Natural killer cell (primary cell): Measurements from ENCODE around the gene PM20D2. TPM values are rescaled to one million over a fixed set of nuclear protein-coding genes. Genes with fewer than 3 reads are reported as not detected.

Experiments
- ATAC-seq, 3 donors: fragments of 150-1000 bp in 2 of 3; fragments of 200-7000 bp in 1 of 3; cut with Tn5 transposase; 1 replicate in 1 of 3; 2 replicates in 2 of 3; pipeline ENCODE4 v1.10.0; 2021; ENCODE audit warnings: mild to moderate bottlenecking in 2 of 3, moderate library complexity in 2 of 3
- DNase-seq, 2 donors: peaks; one replicate each; pipeline versions ENCODE4 v3.0.0 to v3.0.0-alpha.2; 2013 to 2021; ENCODE audit warnings: mixed read lengths in 1 of 2
- H3K27ac ChIP-seq: one replicate; pipeline ENCODE4 v1.5.1; 2013; ENCODE audit warnings: mild to moderate bottlenecking, low read length
- H3K27me3 ChIP-seq: one replicate; pipeline ENCODE4 v1.6.1; 2013; ENCODE audit warnings: low read length; ENCODE audit not compliant: control insufficient read depth, insufficient read depth
- H3K36me3 ChIP-seq: one replicate; pipeline ENCODE4 v1.6.1; 2013; ENCODE audit warnings: low read length; ENCODE audit not compliant: control insufficient read depth, insufficient read depth
- H3K4me1 ChIP-seq: one replicate; pipeline ENCODE4 v1.6.1; 2013; ENCODE audit warnings: low read length; ENCODE audit not compliant: control insufficient read depth, insufficient read depth
- H3K4me3 ChIP-seq: one replicate; pipeline ENCODE4 v1.5.1; 2013; ENCODE audit warnings: low read length
- H3K9me3 ChIP-seq: one replicate; pipeline ENCODE4 v1.6.1; 2013; ENCODE audit warnings: low read length; ENCODE audit not compliant: control insufficient read depth, insufficient read depth
- H3K27ac Mint-ChIP-seq, 2 donors: one replicate each; pipeline ENCODE4 v1.8.0; 2022; ENCODE audit warnings: mild to moderate bottlenecking in 2 of 2, mixed read lengths in 2 of 2, moderate library complexity in 1 of 2
- H3K27me3 Mint-ChIP-seq, 2 donors: one replicate each; pipeline ENCODE4 v1.8.0; 2022; ENCODE audit warnings: low read depth in 2 of 2, mixed read lengths in 2 of 2
- H3K36me3 Mint-ChIP-seq: one replicate; pipeline ENCODE4 v1.8.0; 2022; ENCODE audit warnings: mixed read lengths
- H3K4me1 Mint-ChIP-seq, 2 donors: one replicate each; pipeline ENCODE4 v1.8.0; 2022; ENCODE audit warnings: mixed read lengths in 2 of 2
- H3K4me3 Mint-ChIP-seq: one replicate; pipeline ENCODE4 v1.8.0; 2022; ENCODE audit warnings: mild to moderate bottlenecking, moderate library complexity, mixed read lengths
- H3K9me3 Mint-ChIP-seq, 2 donors: one replicate each; pipeline ENCODE4 v1.8.0; 2022; ENCODE audit warnings: mixed read lengths in 2 of 2
- WGBS: methylation state at CpG from one replicate; pipeline ENCODE4 v1.1.7; 2013; ENCODE audit warnings: missing lambda C conversion rate; ENCODE audit not compliant: insufficient coverage; 5-methylcytosine and 5-hydroxymethylcytosine counted together
- intact Hi-C: fragments of 100-400 bp; cut with micrococcal nuclease; formaldehyde crosslinking; loops from one replicate; pipeline ENCODE4 v1.14.2; 2022
- total RNA-seq, 4 donors: library from RNA; stranded (reverse); fragments of 120-200 nt in 1 of 4; gene quantifications; one replicate each; pipeline versions ENCODE4 v1.2.3 to v1.2.4, GENCODE V29; 2013 to 2022
- TF ChIP-seq, protein P1 (sequence below): fragments of 200-600 bp; IDR thresholded peaks from one replicate; pipeline ENCODE4 v1.8.0; 2022; ENCODE audit warnings: antibody characterized with exemption

Gene PM20D2
- total RNA-seq, 3 donors from 2014 or later (not counting 1 experiment from before 2014, with no cell fraction given), result 4.0 to 6.1 (median 4.9) TPM

DNA sequence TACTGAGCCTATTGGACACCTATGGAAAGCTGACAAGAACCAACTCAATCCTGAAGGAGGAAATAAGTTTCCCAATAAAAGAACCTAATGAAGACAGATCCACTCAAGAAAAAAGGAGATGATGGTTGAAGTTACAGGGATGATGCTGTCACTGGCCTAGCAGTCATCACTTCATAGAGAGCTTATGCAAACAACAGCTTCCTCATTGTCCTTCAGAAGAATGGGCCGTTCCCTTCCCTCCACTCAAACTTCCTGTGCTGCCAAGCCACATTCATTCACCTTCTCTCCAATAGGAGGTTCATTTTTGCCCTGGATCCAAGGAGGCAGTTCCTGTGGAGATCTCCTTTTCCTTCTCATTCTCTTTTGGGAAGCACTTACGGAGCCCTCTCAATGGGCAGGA, 13.8 kb upstream of the PM20D2 start:
- Mint-ChIP-seq H3K36me3 (peaks cover 8% of the 10 kb centered on the region), H3K9me3 (peaks cover 0 to 6% of the 10 kb centered on the region in 2 donors), H3K27ac (no peak overlapping the region), H3K4me3 (no peak overlapping the region), H3K4me1 (peaks cover 4 to 5% of the 10 kb centered on the region in 2 donors), H3K27me3 (no peaks in the 10 kb centered on the region)
- Histone ChIP-seq H3K4me1 (no peaks in the 10 kb centered on the region), H3K27me3 (no peaks in the 10 kb centered on the region), H3K4me3 (no peak overlapping the region), H3K27ac (no peak overlapping the region), H3K36me3 (no peaks in the 10 kb centered on the region), H3K9me3 (peaks cover 5% of the 10 kb centered on the region)
- TF ChIP-seq, protein P1, sequence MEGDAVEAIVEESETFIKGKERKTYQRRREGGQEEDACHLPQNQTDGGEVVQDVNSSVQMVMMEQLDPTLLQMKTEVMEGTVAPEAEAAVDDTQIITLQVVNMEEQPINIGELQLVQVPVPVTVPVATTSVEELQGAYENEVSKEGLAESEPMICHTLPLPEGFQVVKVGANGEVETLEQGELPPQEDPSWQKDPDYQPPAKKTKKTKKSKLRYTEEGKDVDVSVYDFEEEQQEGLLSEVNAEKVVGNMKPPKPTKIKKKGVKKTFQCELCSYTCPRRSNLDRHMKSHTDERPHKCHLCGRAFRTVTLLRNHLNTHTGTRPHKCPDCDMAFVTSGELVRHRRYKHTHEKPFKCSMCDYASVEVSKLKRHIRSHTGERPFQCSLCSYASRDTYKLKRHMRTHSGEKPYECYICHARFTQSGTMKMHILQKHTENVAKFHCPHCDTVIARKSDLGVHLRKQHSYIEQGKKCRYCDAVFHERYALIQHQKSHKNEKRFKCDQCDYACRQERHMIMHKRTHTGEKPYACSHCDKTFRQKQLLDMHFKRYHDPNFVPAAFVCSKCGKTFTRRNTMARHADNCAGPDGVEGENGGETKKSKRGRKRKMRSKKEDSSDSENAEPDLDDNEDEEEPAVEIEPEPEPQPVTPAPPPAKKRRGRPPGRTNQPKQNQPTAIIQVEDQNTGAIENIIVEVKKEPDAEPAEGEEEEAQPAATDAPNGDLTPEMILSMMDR, result no peak
- DNase-seq, result no peak
- intact Hi-C loops, result no loop called here
- 88% methylated on average over 2 of the region's 2 CpGs for WGBS
- no peak for ATAC-seq

GRCh38 chr6:89133981-89134380, 11.9 kb upstream of the PM20D2 start:
- no peak for ATAC-seq
- Mint-ChIP-seq H3K36me3 (no peaks in the 10 kb centered on the region), H3K9me3 (no peaks in the 10 kb centered on the region), H3K27me3 (no peaks in the 10 kb centered on the region), H3K4me3 (no peak overlapping the region), H3K27ac (no peak overlapping the region), H3K4me1 (no peaks in the 10 kb centered on the region)
- Histone ChIP-seq H3K4me3 (no peak overlapping the region), H3K9me3 (no peaks in the 10 kb centered on the region), H3K36me3 (no peaks in the 10 kb centered on the region), H3K27ac (no peak overlapping the region), H3K4me1 (no peaks in the 10 kb centered on the region), H3K27me3 (no peaks in the 10 kb centered on the region)
- TF ChIP-seq, protein P1, result no peak
- DNase-seq, result no peak
- WGBS, result 95% methylated on average over 9 of the region's 9 CpGs
- intact Hi-C loops, result no loop called here

DNA sequence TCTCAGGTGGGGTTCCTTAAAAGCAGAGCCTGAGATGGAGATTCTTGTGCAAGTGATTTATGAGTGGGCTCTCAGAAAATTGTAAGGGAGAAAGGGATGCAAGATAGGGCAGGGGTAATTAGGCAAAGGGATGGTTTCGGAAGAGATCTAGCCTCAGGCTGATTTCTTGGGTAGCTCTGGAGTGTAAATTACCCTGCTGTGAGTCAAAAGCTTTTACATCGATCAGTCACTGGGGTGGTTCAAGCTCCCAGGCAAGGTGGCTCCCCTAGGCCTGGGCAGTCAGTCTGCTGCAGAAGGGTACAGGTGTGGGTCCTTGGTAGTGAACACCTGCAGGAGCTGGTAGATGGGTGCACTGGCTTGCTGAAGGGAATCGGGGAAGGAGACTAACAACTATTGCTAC, 11.1 kb upstream of the PM20D2 start:
- DNase-seq, result no peak
- intact Hi-C loops, result no loop called here
- Histone ChIP-seq H3K27me3 (no peaks in the 10 kb centered on the region), H3K4me1 (no peaks in the 10 kb centered on the region), H3K4me3 (no peak overlapping the region), H3K36me3 (no peaks in the 10 kb centered on the region), H3K9me3 (no peaks in the 10 kb centered on the region), H3K27ac (no peak overlapping the region)
- TF ChIP-seq, protein P1, result no peak
- no peaks in the 10 kb centered on the region for H3K27me3 Mint-ChIP-seq
- no peak for ATAC-seq
- no peaks in the 10 kb centered on the region for H3K9me3 Mint-ChIP-seq
- no peaks in the 10 kb centered on the region for H3K36me3 Mint-ChIP-seq
- no peak overlapping the region for H3K4me3 Mint-ChIP-seq
- 96% methylated on average over 2 of the region's 3 CpGs for WGBS
- H3K27ac Mint-ChIP-seq, result no peak overlapping the region
- H3K4me1 Mint-ChIP-seq, result no peaks in the 10 kb centered on the region

DNA sequence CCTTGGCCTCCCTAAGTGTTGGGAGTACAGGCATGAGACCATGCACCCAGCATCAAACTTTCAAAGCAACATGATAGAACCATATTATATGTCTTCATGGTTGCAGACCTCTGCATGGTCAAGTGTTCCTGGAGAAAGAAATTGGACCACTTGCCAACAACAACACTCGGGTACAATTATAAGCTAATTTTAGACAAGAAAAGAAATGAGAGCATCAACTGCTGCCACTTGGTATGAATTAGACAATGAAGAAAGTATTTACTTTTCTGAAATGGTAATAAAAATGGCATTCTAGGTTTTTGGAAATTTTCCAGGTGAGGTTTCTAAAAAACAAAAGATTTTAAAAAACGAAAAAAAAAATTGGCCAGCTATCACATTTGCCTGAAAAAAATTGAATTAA, 7.7 kb upstream of the PM20D2 start:
- H3K36me3 Mint-ChIP-seq, result no peaks in the 10 kb centered on the region
- no peaks in the 10 kb centered on the region for H3K4me1 Mint-ChIP-seq
- WGBS, result 83% methylated on average over 2 of the region's 2 CpGs
- Histone ChIP-seq H3K36me3 (no peaks in the 10 kb centered on the region), H3K27me3 (no peaks in the 10 kb centered on the region), H3K9me3 (no peaks in the 10 kb centered on the region), H3K4me1 (no peaks in the 10 kb centered on the region), H3K4me3 (no peak overlapping the region), H3K27ac (no peak overlapping the region)
- H3K4me3 Mint-ChIP-seq, result no peak overlapping the region
- TF ChIP-seq, protein P1, result no peak
- intact Hi-C loops, result no loop called here
- ATAC-seq (no peak), DNase-seq (no peak)
- no peaks in the 10 kb centered on the region for H3K9me3 Mint-ChIP-seq
- H3K27me3 Mint-ChIP-seq, result no peaks in the 10 kb centered on the region
- no peak overlapping the region for H3K27ac Mint-ChIP-seq
